GM08714 (cell line): ENCODE results near the gene MTA3.

Source experiments
- H3K4me3 ChIP-seq: fragments of 200-500 bp; sonication (Bioruptor generic); 2 replicates; pipeline ENCODE4 v1.5.1; 2014; ENCODE audit warnings: mild to moderate bottlenecking, low read length, inconsistent platforms
- ZNF274 ChIP-seq: IDR thresholded peaks from 2 replicates; pipeline ENCODE4 v1.6.1; 2012; ENCODE audit warnings: mild to moderate bottlenecking, low read depth, low read length

Gene MTA3

DNA sequence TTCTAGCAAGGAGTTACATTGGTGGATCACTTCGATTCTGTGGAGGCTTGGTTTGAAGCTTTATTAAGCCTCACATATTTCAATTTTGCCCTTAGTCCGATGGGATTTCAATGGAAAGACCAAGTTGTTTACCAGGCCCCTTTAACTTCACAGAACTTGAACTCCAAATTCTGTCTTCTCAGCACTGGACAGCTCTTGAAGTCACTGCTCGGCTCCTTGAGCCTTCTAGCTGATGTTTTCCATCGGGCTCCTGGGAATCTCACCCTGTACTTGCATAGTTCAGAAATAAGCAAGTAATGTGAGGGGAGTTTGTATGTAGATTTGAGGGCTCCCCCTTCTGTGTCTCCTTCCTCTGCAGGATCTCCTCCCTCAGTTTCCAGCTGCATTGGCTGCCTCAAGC, 180.4 kb downstream of the MTA3 start:
- TF ChIP-seq ZNF274 = no peak
- no peak overlapping the region for H3K4me3 ChIP-seq

- no peak for TF ChIP-seq ZNF274
- H3K4me3 ChIP-seq = no peak overlapping the region
These were observed 183.9 kb downstream of the MTA3 start for GRCh38 chr2:42752314-42752713.

DNA sequence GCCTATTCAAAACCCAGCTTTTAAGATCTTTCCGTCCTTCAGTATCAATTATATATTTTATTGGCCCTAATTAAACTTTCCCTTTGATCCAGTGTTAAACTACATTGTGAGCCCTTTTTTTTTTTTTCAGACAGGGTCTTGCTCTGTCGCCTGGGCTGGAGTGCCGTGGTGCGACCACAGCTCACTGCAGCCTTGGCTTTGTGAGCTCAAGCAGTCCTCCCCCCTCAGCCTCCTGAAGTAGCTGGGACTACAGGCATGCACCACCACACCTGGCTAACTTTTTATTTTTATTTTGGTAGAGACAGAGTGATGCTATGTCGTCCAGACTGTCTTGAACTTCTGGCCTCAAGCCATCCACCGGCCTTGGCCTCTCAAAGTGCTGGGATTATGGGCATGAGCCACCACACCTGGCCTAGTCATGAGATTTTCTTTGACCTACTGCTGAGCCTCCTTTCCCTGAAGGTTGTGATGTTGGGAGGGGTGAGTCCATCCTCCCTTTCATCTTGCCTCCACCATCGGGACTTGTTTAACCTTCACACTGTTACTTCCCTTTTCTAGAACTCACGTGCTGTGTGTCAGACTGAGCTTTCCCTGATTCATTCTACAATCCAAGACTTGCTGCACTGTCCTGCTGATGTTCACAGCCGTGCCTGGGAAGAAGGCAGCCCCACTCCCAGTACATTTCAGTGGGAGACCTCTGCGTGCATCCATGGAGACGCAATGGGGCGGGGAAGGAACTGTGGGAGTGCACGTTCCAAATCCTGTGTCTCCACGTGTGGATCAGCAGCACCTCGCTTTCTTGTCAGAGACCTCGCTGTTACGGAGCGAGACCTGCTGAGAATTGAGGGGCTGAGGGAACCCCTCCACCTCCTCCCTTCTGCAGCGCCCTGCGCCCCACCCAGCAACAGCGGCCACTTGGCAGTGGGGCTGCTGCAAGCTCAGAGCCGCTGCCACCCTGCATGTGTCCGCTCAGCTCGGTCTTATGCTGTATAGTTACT, 184.7 kb downstream of the MTA3 start:
- H3K4me3 ChIP-seq = no peak overlapping the region
- TF ChIP-seq ZNF274 = no peak

GRCh38 chr2:42754021-42754775, 185.8 kb downstream of the MTA3 start:
- TF ChIP-seq ZNF274 = no peak
- no peak overlapping the region for H3K4me3 ChIP-seq

- H3K4me3 ChIP-seq = no peak overlapping the region
- no peak for TF ChIP-seq ZNF274
These were observed 186.3 kb downstream of the MTA3 start for GRCh38 chr2:42754776-42755140.

- TF ChIP-seq ZNF274 = no peak
- H3K4me3 ChIP-seq = no peak overlapping the region
These were observed 186.9 kb downstream of the MTA3 start for GRCh38 chr2:42755191-42755880.

DNA sequence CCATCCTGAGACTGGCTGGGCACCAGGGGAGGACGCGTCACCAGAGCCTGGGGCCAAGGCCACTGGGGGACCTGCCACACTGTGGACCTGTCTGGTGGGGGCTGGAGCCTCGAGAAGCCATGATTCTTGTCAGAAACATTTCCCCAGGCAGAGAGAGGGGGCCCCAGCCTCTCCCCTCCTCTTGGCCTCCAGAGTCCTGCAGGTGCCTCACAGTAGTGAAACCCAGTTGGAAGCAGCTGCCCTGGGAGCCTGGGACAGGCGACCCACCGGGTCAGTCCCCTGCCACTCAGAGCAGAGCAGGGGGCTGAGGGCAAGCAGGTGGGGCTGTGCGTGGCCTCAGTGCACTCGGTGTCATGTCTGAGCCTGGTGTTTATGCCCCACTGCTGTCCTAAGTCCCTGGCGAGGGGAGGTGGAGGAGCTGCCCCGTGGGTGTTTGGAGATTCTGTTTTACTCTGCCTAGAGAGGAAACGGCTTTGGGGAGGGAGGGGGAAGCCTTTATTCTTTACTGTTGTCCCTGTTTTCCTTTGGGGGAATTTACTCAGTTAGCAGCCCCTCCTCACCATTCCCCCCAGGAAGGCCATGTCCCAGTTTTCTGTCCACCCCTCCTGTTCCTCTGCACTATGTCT, 187.8 kb downstream of the MTA3 start:
- no peak for TF ChIP-seq ZNF274
- H3K4me3 ChIP-seq = no peak overlapping the region

DNA sequence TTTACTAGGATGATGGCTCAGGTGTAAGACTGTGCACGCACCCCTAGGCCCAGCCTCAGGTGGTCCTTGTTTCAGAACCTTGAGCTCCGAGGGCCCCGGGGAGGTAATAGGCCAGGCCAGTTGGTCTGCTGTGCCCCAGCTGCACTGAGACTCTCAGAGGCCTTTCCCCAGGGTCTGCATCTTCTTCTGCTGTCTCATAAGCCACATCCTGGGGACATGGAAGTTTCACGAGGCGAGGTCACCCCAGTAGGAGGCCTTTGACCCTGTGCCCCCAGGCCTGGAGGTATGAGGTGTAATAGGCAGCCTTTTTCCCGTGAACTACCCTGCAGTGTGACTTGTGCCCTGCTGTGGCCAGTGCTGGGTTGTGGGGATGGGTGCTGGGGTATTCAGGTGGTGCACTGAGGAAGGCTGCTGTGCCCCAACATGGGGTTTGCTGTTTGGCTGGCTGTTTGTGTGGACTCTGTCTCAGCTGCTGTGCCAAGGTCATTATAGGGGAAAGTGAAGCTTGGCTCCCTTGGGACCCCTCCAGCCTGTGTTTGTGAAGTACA, 188.6 kb downstream of the MTA3 start:
- no peak for TF ChIP-seq ZNF274
- no peak overlapping the region for H3K4me3 ChIP-seq

DNA sequence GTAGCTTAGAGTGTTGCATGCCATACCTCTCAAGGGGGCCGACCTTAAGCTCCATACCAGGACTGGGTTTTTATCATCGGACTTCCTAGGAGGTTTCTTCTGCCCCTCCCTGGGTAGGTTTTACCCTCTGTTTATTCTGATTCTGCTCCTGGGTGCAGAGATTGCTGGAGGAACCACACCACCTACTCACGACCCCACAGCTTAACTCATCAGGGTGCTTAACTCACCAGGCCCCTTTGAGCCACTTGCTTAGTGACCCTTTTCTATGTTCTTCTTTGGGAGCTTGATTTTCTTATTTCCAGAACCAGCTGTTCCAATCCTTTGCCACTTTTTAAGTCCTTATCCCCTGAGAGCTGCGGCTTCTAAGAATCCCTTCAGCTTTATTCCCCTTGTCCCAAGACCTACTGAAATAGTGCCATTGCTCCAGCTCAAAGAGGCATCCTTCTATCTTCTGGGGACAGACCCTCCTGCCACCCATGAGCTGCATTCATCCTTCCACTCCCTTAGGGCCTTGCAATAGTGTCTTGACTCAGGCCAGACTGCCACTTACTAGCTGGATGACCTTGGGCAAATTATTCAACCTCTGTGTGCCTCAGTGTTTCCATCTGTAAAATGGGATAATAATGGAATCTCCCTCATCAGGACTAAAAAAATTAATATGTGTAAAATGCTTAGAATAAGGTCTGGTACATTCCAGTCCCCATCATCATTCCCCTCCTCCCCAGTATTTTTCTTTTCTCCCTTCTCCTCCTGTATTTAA, 189.7 kb downstream of the MTA3 start:
- H3K4me3 ChIP-seq = no peak overlapping the region
- no peak for TF ChIP-seq ZNF274

GRCh38 chr2:42758751-42759150, 190.3 kb downstream of the MTA3 start:
- no peak overlapping the region for H3K4me3 ChIP-seq
- TF ChIP-seq ZNF274 = no peak

DNA sequence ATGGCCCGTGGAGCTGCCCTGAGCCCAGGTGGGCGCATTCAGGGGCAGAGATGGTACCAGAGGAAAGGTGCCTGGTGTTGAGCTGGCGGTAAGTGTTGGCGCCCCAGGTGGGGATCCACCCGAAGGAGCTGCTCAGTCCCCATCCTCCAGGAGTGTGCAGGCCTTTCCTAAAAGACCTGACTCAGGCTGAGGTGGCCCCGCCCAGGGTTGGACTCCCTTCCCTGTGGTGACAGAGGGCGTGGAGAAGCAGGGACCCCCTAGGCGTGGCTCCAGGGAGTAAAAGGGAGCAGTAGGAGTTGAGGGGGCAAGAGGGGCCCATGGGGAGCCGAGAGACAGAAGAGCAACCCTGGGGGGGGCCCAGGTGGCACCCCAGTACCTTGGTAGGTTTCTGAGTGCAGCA, 193.1 kb downstream of the MTA3 start:
- no peak overlapping the region for H3K4me3 ChIP-seq

DNA sequence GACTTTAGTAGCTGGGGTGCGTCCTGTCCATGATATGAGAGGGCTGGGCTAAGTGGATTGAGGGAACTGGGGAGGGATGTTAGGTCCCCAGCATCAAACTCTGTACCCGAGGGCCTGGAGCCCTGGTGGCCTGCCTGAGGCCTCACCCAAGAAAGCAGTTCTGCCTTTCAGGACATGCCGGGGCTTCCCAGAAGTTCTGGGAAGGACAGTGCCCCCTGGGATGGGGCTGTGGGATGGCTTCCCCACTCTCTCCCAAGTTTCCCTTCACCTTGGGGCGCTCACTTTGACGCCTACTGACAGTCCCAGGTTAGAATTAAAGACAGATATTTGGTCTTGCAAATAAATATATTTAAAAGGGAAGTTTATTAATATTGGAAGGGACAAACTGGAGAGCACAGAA, 193.7 kb downstream of the MTA3 start:
- no peak overlapping the region for H3K4me3 ChIP-seq
- no peak for TF ChIP-seq ZNF274

More for the DNA sequence above, 193.1 kb downstream of the MTA3 start:
- no peak for TF ChIP-seq ZNF274
